ENCODE data around the gene ASCC2.
"Not testable (repeated sequence)": the region's sequence is repeated elsewhere in the genome, so short reads cannot be mapped to it uniquely, and the experiment has no call there.

ASCC2 gene

GRCh38 chr22:29754658-29755395 is 83.2 kb downstream of the ASCC2 start:
- not testable (repeated sequence) for DNase-seq (ENCODE audit: low spot score)

- no peak for DNase-seq (ENCODE audit: low spot score)
Observed at GRCh38 chr22:29753808-29754657, 84.0 kb downstream of the ASCC2 start.

GRCh38 chr22:29751669-29752068 is 86.4 kb downstream of the ASCC2 start:
- no peak for DNase-seq (ENCODE audit: low spot score)

- no peak for DNase-seq (ENCODE audit: low spot score)
Observed at GRCh38 chr22:29750559-29751538, 87.2 kb downstream of the ASCC2 start.

- no peak for DNase-seq (ENCODE audit: low spot score)
Observed at GRCh38 chr22:29750029-29750428, 88.0 kb downstream of the ASCC2 start.

GRCh38 chr22:29748248-29748893 is 89.7 kb downstream of the ASCC2 start:
- DNase-seq (ENCODE audit: low spot score): no peak

- DNase-seq (ENCODE audit: low spot score): no peak
Observed at GRCh38 chr22:29747832-29748231, 90.2 kb downstream of the ASCC2 start.

GRCh38 chr22:29744902-29745301 is 93.2 kb downstream of the ASCC2 start:
- no peak for DNase-seq (ENCODE audit: low spot score)

GRCh38 chr22:29742326-29742725 is 95.7 kb downstream of the ASCC2 start:
- no peak for DNase-seq (ENCODE audit: low spot score)

- DNase-seq (ENCODE audit: low spot score): no peak
Observed at GRCh38 chr22:29741926-29742325, 96.1 kb downstream of the ASCC2 start.

- DNase-seq (ENCODE audit: low spot score): no peak
Observed at GRCh38 chr22:29740216-29740615, 97.9 kb downstream of the ASCC2 start.

- DNase-seq (ENCODE audit: low spot score): no peak
Observed at GRCh38 chr22:29739346-29739875, 98.7 kb downstream of the ASCC2 start.

Data from germinal center (tissue), 1 donor.